HEK293 (cell line): Measurements from ENCODE around the gene SH3GLB1.
A peak's percentile ranks its signal among the peaks of the same experiment; 100 is the strongest.

Experiments used
- CTCF ChIA-PET: fragments of 350-600 bp; formaldehyde crosslinking; extraction: SDS; loops from one replicate; lab custom pipeline; 2021; ENCODE audit warnings: antibody characterized with exemption; lab: Yijun Ruan, JAX
- POLR2A ChIA-PET: fragments of 300-600 bp; formaldehyde crosslinking; extraction: SDS; loops from one replicate; lab custom pipeline; 2020; ENCODE audit warnings: antibody characterized with exemption, inconsistent platforms; lab: Yijun Ruan, JAX
- H3K27ac ChIP-seq: fragments of 200-500 bp; sonication (Bioruptor generic); 2 replicates; pipeline ENCODE4 v1.5.1; 2014; ENCODE audit warnings: low read depth, low read length, control low read depth, inconsistent platforms; ENCODE audit errors: extremely low read depth
- H3K36me3 ChIP-seq, 2 experiments: fragments of 200-500 bp in 1 of 2; sonication (Bioruptor generic) in 1 of 2; 1 replicate in 1 of 2; 2 replicates in 1 of 2; pipeline ENCODE4 v1.5.1; 2014 to 2017; ENCODE audit warnings: inconsistent platforms in 2 of 2, low read length in 2 of 2; ENCODE audit not compliant: control insufficient read depth in 2 of 2, insufficient read depth in 1 of 2
- H3K4me1 ChIP-seq: fragments of 200-500 bp; sonication (Bioruptor generic); 2 replicates; pipeline ENCODE4 v1.5.1; 2014; ENCODE audit warnings: mild to moderate bottlenecking, low read length, inconsistent platforms; ENCODE audit not compliant: control insufficient read depth, insufficient read depth
- H3K4me3 ChIP-seq: 2 replicates; pipeline ENCODE4 v1.5.1; 2011; ENCODE audit warnings: low read depth, mild to moderate bottlenecking, control low read depth, low read length, moderate library complexity
- H3K9me3 ChIP-seq: fragments of 200-500 bp; sonication (Bioruptor generic); 2 replicates; pipeline ENCODE4 v1.5.1; 2014; ENCODE audit warnings: low read depth, low read length, inconsistent platforms; ENCODE audit not compliant: control insufficient read depth, insufficient read depth
- BCL11A ChIP-seq: fragments of 450-650 bp; formaldehyde crosslinking; IDR thresholded peaks from 2 replicates; pipeline ENCODE4 v1.5.1; 2016; ENCODE audit warnings: low read depth, missing biosample characterization, missing genetic modification characterization
- EGR2 ChIP-seq: fragments of 450-650 bp; formaldehyde crosslinking; IDR thresholded peaks from 2 replicates; pipeline ENCODE4 v1.5.1; 2016; ENCODE audit warnings: low read depth, missing biosample characterization, missing genetic modification characterization
- KLF16 ChIP-seq: fragments of 450-650 bp; formaldehyde crosslinking; IDR thresholded peaks from 2 replicates; pipeline ENCODE4 v1.5.1; 2017; ENCODE audit warnings: missing biosample characterization, missing genetic modification characterization
- REPIN1 ChIP-seq: fragments of 450-650 bp; formaldehyde crosslinking; IDR thresholded peaks from 2 replicates; pipeline ENCODE4 v1.5.1; 2017; ENCODE audit warnings: missing biosample characterization, missing genetic modification characterization, low read depth
- ZFP69B ChIP-seq: fragments of 450-650 bp; formaldehyde crosslinking; IDR thresholded peaks from 2 replicates; pipeline ENCODE4 v1.5.1; 2016; ENCODE audit warnings: missing biosample characterization, missing genetic modification characterization
- ZIC2 ChIP-seq: fragments of 450-650 bp; formaldehyde crosslinking; IDR thresholded peaks from 2 replicates; pipeline ENCODE4 v1.5.1; 2016; ENCODE audit warnings: missing biosample characterization, missing genetic modification characterization
- ZNF148 ChIP-seq: fragments of 450-650 bp; formaldehyde crosslinking; IDR thresholded peaks from 2 replicates; pipeline ENCODE4 v1.5.0; 2017; ENCODE audit warnings: missing biosample characterization, missing genetic modification characterization, borderline replicate concordance
- ZNF248 ChIP-seq: fragments of 450-650 bp; formaldehyde crosslinking; IDR thresholded peaks from 2 replicates; pipeline ENCODE4 v1.5.1; 2017; ENCODE audit warnings: missing biosample characterization, missing genetic modification characterization
- ZNF280C ChIP-seq: fragments of 450-650 bp; formaldehyde crosslinking; IDR thresholded peaks from 2 replicates; pipeline ENCODE4 v1.5.1; 2016; ENCODE audit warnings: missing biosample characterization, missing genetic modification characterization
- ZNF324 ChIP-seq: fragments of 450-650 bp; formaldehyde crosslinking; IDR thresholded peaks from 2 replicates; pipeline ENCODE4 v1.5.1; 2016; ENCODE audit warnings: missing biosample characterization, missing genetic modification characterization
- ZNF391 ChIP-seq: fragments of 450-650 bp; formaldehyde crosslinking; IDR thresholded peaks from 2 replicates; pipeline ENCODE4 v1.5.1; 2016; ENCODE audit warnings: low read depth, missing biosample characterization, missing genetic modification characterization, borderline replicate concordance
- ZNF449 ChIP-seq: fragments of 450-650 bp; formaldehyde crosslinking; IDR thresholded peaks from 2 replicates; pipeline ENCODE4 v1.5.1; 2017; ENCODE audit warnings: missing biosample characterization, mild to moderate bottlenecking, missing genetic modification characterization, moderate library complexity
- ZNF518A ChIP-seq: fragments of 450-650 bp; formaldehyde crosslinking; conservative IDR thresholded peaks from 2 replicates; pipeline ENCODE4 v1.5.1; 2016; ENCODE audit warnings: low read depth, missing biosample characterization, missing genetic modification characterization
- ZNF610 ChIP-seq: fragments of 450-650 bp; formaldehyde crosslinking; IDR thresholded peaks from 2 replicates; pipeline ENCODE4 v1.5.1; 2016; ENCODE audit warnings: missing biosample characterization, missing genetic modification characterization, borderline replicate concordance
- ZNF639 ChIP-seq: fragments of 450-650 bp; formaldehyde crosslinking; IDR thresholded peaks from 2 replicates; pipeline ENCODE4 v1.5.1; 2016; ENCODE audit warnings: missing biosample characterization, missing genetic modification characterization
- ZNF645 ChIP-seq: fragments of 450-650 bp; formaldehyde crosslinking; IDR thresholded peaks from 2 replicates; pipeline ENCODE4; 2016; ENCODE audit warnings: missing biosample characterization, missing genetic modification characterization
- ZNF654 ChIP-seq: fragments of 450-650 bp; formaldehyde crosslinking; IDR thresholded peaks from 2 replicates; pipeline ENCODE4 v1.5.1; 2016; ENCODE audit warnings: low read depth, missing biosample characterization, missing genetic modification characterization
- ZNF660 ChIP-seq: fragments of 450-650 bp; IDR thresholded peaks from 2 replicates; pipeline ENCODE4 v1.5.1; 2018; ENCODE audit warnings: missing biosample characterization, mild to moderate bottlenecking, missing genetic modification characterization
- ZNF704 ChIP-seq: fragments of 450-650 bp; formaldehyde crosslinking; IDR thresholded peaks from 2 replicates; pipeline ENCODE4 v1.5.1; 2016; ENCODE audit warnings: missing biosample characterization, missing genetic modification characterization
- ZNF792 ChIP-seq: fragments of 450-650 bp; formaldehyde crosslinking; IDR thresholded peaks from 2 replicates; pipeline ENCODE4 v1.5.1; 2016; ENCODE audit warnings: missing biosample characterization, missing genetic modification characterization
- ZNF843 ChIP-seq: fragments of 450-650 bp; formaldehyde crosslinking; IDR thresholded peaks from 2 replicates; pipeline ENCODE4 v1.5.1; 2016; ENCODE audit warnings: missing biosample characterization, missing genetic modification characterization

The SH3GLB1 gene

GRCh38 chr1:86704458-86704971, at the start of gene SH3GLB1:
Gene SH3GLB1 (plus strand): TSS chr1:86704576. CDS start chr1:86704900, 324 bp downstream.
- CTCF ChIA-PET, result interaction anchor here (0.5 to 2.6 kb wide), 30 partner anchors 9 to 1133 kb away, joined by 3 to 22 read pairs (median 5); no protein-coding TSS in a partner anchor
- Histone ChIP-seq H3K4me1 (peaks cover 4% of the 10 kb centered on the region; the same call in 1 of the 2 replicates), H3K36me3 (no peaks in the 10 kb centered on the region), H3K4me3 (peak within 1 kb of the TSS; percentile 91), H3K9me3 (no peaks in the 10 kb centered on the region), H3K27ac (peak within 1 kb of the TSS; percentile 98)
- POLR2A ChIA-PET, result interaction anchor here (0.6 to 3.9 kb wide), 9 partner anchors 9 to 1150 kb away, joined by 3 to 34 read pairs (median 4); no protein-coding TSS in a partner anchor
- TF ChIP-seq ZNF843 (peak; percentile 77), ZNF518A (peak; percentile 1; the same call in 1 of the 2 replicates), ZFP69B (tag by site-specific recombination) (peak; percentile 99), EGR2 (tag by site-specific recombination) (peak; percentile 47; the same call in 1 of the 2 replicates), ZIC2 (tag by site-specific recombination) (peak; percentile 79), ZNF280C (tag by site-specific recombination) (no peak), KLF16 (tag by site-specific recombination) (peak; percentile 67; the same call in 1 of the 2 replicates), REPIN1 (tag by site-specific recombination) (no peak), ZNF792 (no peak), BCL11A (tag by site-specific recombination) (peak; percentile 92), ZNF449 (peak; percentile 13; the same call in 1 of the 2 replicates), ZNF391 (peak; percentile 85; the same call in 1 of the 2 replicates), ZNF248 (tag by site-specific recombination) (no peak), ZNF654 (peak; percentile 47), ZNF704 (tag by site-specific recombination) (no peak), ZNF639 (peak; percentile 86; the same call in 1 of the 2 replicates), ZNF324 (peak; percentile 88), ZNF645 (tag by site-specific recombination) (no peak), ZNF660 (peak; percentile 45; the same call in 1 of the 2 replicates), ZNF148 (tag by site-specific recombination) (no peak), ZNF610 (tag by site-specific recombination) (0 out of 2 replicates have a peak, but pooled peaks have one; percentile 48)
